Adipocyte (in vitro differentiated cells): ENCODE results near the gene TRAF7.
"Not testable (repeated sequence)": the region's sequence is repeated elsewhere in the genome, so short reads cannot be mapped to it uniquely, and the experiment has no call there.

Source experiments
- DNase-seq: peaks from one replicate; pipeline ENCODE4 v3.0.0-alpha.2; 2015; ENCODE audit warnings: low read depth
- H3K27me3 ChIP-seq: replicated peaks from 2 replicates; pipeline ENCODE4 v1.7.0; 2013; ENCODE audit warnings: mild to moderate bottlenecking, low read length, moderate library complexity; ENCODE audit not compliant: control insufficient read depth, insufficient read depth
- H3K36me3 ChIP-seq: 2 replicates; pipeline ENCODE4 v1.7.0; 2013; ENCODE audit warnings: low read length, mild to moderate bottlenecking, moderate library complexity; ENCODE audit not compliant: control insufficient read depth, insufficient read depth, severe bottlenecking
- H3K4me1 ChIP-seq: 2 replicates; pipeline ENCODE4 v1.7.0; 2013; ENCODE audit warnings: mild to moderate bottlenecking, low read length, moderate library complexity; ENCODE audit not compliant: control insufficient read depth, insufficient read depth
- H3K4me3 ChIP-seq: 2 replicates; pipeline ENCODE4 v1.7.0; 2013; ENCODE audit warnings: mild to moderate bottlenecking, low read length, moderate library complexity
- H3K9ac ChIP-seq: 2 replicates; pipeline ENCODE4 v1.7.0; 2013; ENCODE audit warnings: mild to moderate bottlenecking, low read length, moderate library complexity
- H3K9me3 ChIP-seq: 2 replicates; pipeline ENCODE4 v1.7.0; 2013; ENCODE audit warnings: mild to moderate bottlenecking, low read length, moderate library complexity; ENCODE audit not compliant: control insufficient read depth

TRAF7 gene

GRCh38 chr16:2112539-2113106 is 43.0 kb upstream of the TRAF7 start:
- H3K27me3 ChIP-seq, H3K9me3 ChIP-seq, H3K4me3 ChIP-seq, H3K9ac ChIP-seq, H3K4me1 ChIP-seq, DNase-seq: not testable (repeated sequence)
- H3K36me3 ChIP-seq, result peaks cover 15% of the 10 kb centered on the region

- H3K9me3 ChIP-seq, H3K4me1 ChIP-seq, H3K27me3 ChIP-seq: not testable (repeated sequence)
Measured at GRCh38 chr16:2114225-2114624, 41.4 kb upstream of the TRAF7 start.

GRCh38 chr16:2114885-2115590 is 40.5 kb upstream of the TRAF7 start:
- not testable (repeated sequence) for H3K27me3 ChIP-seq, H3K9me3 ChIP-seq, H3K4me3 ChIP-seq, H3K36me3 ChIP-seq, H3K9ac ChIP-seq, DNase-seq, H3K4me1 ChIP-seq

More at GRCh38 chr16:2114225-2114624, 41.4 kb upstream of the TRAF7 start:
- H3K9ac ChIP-seq, DNase-seq, H3K36me3 ChIP-seq, H3K4me3 ChIP-seq: not testable (repeated sequence)

- no peaks in the 10 kb centered on the region for H3K4me1 ChIP-seq
- no peak overlapping the region for H3K9ac ChIP-seq
- H3K27me3 ChIP-seq, result no peaks in the 10 kb centered on the region
- H3K9me3 ChIP-seq, result no peaks in the 10 kb centered on the region
- DNase-seq, result no peak
- no peak overlapping the region for H3K4me3 ChIP-seq
- peaks cover 5% of the 10 kb centered on the region for H3K36me3 ChIP-seq
Measured at GRCh38 chr16:2115591-2115973, 40.0 kb upstream of the TRAF7 start.

- not testable (repeated sequence) for H3K27me3 ChIP-seq, H3K36me3 ChIP-seq, H3K4me1 ChIP-seq, DNase-seq, H3K9me3 ChIP-seq, H3K9ac ChIP-seq, H3K4me3 ChIP-seq
Measured at GRCh38 chr16:2116428-2116827, 39.2 kb upstream of the TRAF7 start.

GRCh38 chr16:2117341-2117740 is 38.2 kb upstream of the TRAF7 start:
- not testable (repeated sequence) for H3K9me3 ChIP-seq, DNase-seq, H3K9ac ChIP-seq, H3K36me3 ChIP-seq, H3K4me1 ChIP-seq, H3K27me3 ChIP-seq, H3K4me3 ChIP-seq

GRCh38 chr16:2117960-2118722 is 37.4 kb upstream of the TRAF7 start:
- not testable (repeated sequence) for H3K4me3 ChIP-seq, H3K4me1 ChIP-seq, H3K36me3 ChIP-seq, H3K27me3 ChIP-seq, H3K9ac ChIP-seq, DNase-seq, H3K9me3 ChIP-seq

GRCh38 chr16:2121325-2121724 is 34.3 kb upstream of the TRAF7 start:
- H3K4me1 ChIP-seq, result peaks cover 18% of the 10 kb centered on the region
- H3K9me3 ChIP-seq, H3K9ac ChIP-seq, H3K36me3 ChIP-seq, H3K4me3 ChIP-seq, H3K27me3 ChIP-seq: not testable (repeated sequence)
- DNase-seq, result peak; percentile 64

GRCh38 chr16:2121853-2122252 is 33.7 kb upstream of the TRAF7 start:
- no peak for DNase-seq
- Histone ChIP-seq H3K27me3 (no peaks in the 10 kb centered on the region), H3K9ac (no peak overlapping the region), H3K4me1 (peaks cover 24% of the 10 kb centered on the region), H3K4me3 (no peak overlapping the region), H3K9me3 (no peaks in the 10 kb centered on the region), H3K36me3 (no peaks in the 10 kb centered on the region)

- H3K9ac ChIP-seq, result no peak overlapping the region
- DNase-seq, result no peak
- peaks cover 29% of the 10 kb centered on the region for H3K4me1 ChIP-seq
- H3K27me3 ChIP-seq, result no peaks in the 10 kb centered on the region
- H3K36me3 ChIP-seq, result no peaks in the 10 kb centered on the region
- no peak overlapping the region for H3K4me3 ChIP-seq
- H3K9me3 ChIP-seq, result no peaks in the 10 kb centered on the region
Measured at GRCh38 chr16:2122429-2122828, 33.2 kb upstream of the TRAF7 start.

GRCh38 chr16:2122934-2123683 is 32.5 kb upstream of the TRAF7 start:
- H3K27me3 ChIP-seq, H3K9me3 ChIP-seq, H3K4me3 ChIP-seq, H3K36me3 ChIP-seq, DNase-seq, H3K9ac ChIP-seq: not testable (repeated sequence)
- H3K4me1 ChIP-seq, result peaks cover 29% of the 10 kb centered on the region
